NCI-H2196 treated with DMSO at 0.1 percent for 48 hours (cell line): ENCODE data around the gene PRDM16.

Experiments used
- DNase-seq: peaks from one replicate; lab custom pipeline; 2025; ENCODE audit not compliant: unreplicated experiment; lab: John Stamatoyannopoulos, UW

Gene PRDM16

GRCh38 chr1:3068564-3069431 is at the start of gene PRDM16:
PRDM16 (plus strand) TSS chr1:3069203; CDS start chr1:3069260, 57 bp downstream.
- peak; percentile 33 for DNase-seq

- no peak for DNase-seq
These were observed 49.4 kb upstream of the PRDM16 start for GRCh38 chr1:3019516-3020051.

GRCh38 chr1:3020263-3020909 is 48.6 kb upstream of the PRDM16 start:
- no peak for DNase-seq

- DNase-seq: no peak
These were observed 47.8 kb upstream of the PRDM16 start, which contains the start of gene ACTRT2 for GRCh38 chr1:3021233-3021671. ACTRT2 (plus strand) TSS chr1:3021467; CDS start chr1:3021687, 220 bp downstream.

GRCh38 chr1:3021801-3022401 is 47.1 kb upstream of the PRDM16 start:
- DNase-seq: no peak

- no peak for DNase-seq
These were observed 46.5 kb upstream of the PRDM16 start for GRCh38 chr1:3022511-3022973.

GRCh38 chr1:3022976-3023375 is 46.0 kb upstream of the PRDM16 start:
- no peak for DNase-seq

GRCh38 chr1:3024019-3024418 is 45.0 kb upstream of the PRDM16 start:
- no peak for DNase-seq

GRCh38 chr1:3024588-3024987 is 44.4 kb upstream of the PRDM16 start:
- DNase-seq: no peak

GRCh38 chr1:3026124-3026523 is 42.9 kb upstream of the PRDM16 start:
- no peak for DNase-seq

GRCh38 chr1:3026581-3027391 is 42.2 kb upstream of the PRDM16 start:
- DNase-seq: no peak

- no peak for DNase-seq
These were observed 41.2 kb upstream of the PRDM16 start for GRCh38 chr1:3027611-3028371.

- no peak for DNase-seq
These were observed 40.3 kb upstream of the PRDM16 start for GRCh38 chr1:3028531-3029282.

GRCh38 chr1:3029481-3029961 is 39.5 kb upstream of the PRDM16 start:
- DNase-seq: no peak

GRCh38 chr1:3029991-3030662 is 38.9 kb upstream of the PRDM16 start:
- no peak for DNase-seq

- DNase-seq: no peak
These were observed 38.2 kb upstream of the PRDM16 start for GRCh38 chr1:3030663-3031381.

GRCh38 chr1:3031401-3032221 is 37.4 kb upstream of the PRDM16 start:
- no peak for DNase-seq
